RWPE2 (cell line): Measurements from ENCODE around the gene HK1.

Source experiments
- ATAC-seq: fragments of 200-7000 bp; cut with Tn5 transposase; 3 replicates; pipeline ENCODE4 v1.9.1; 2021; ENCODE audit warnings: low read depth
- DNase-seq: peaks from one replicate; pipeline ENCODE4 v3.0.0-alpha.2; 2020; ENCODE audit warnings: low spot score
- H3K27ac ChIP-seq: fragments of 450-650 bp; 2 replicates; pipeline ENCODE4 v1.5.1; 2017; ENCODE audit warnings: mild to moderate bottlenecking; ENCODE audit not compliant: poor library complexity, severe bottlenecking
- H3K27me3 ChIP-seq: fragments of 250-450 bp; sonication (Bioruptor Pico); 2 replicates; pipeline ENCODE4 v1.5.1; 2021; ENCODE audit warnings: mild to moderate bottlenecking, moderate library complexity; ENCODE audit not compliant: insufficient read depth, poor library complexity, severe bottlenecking
- H3K36me3 ChIP-seq: fragments of 250-450 bp; sonication (Bioruptor Pico); 2 replicates; pipeline ENCODE4 v1.5.1; 2020; ENCODE audit warnings: low read depth, mild to moderate bottlenecking, moderate library complexity
- H3K4me1 ChIP-seq: fragments of 250-450 bp; sonication (Bioruptor Pico); 2 replicates; pipeline ENCODE4 v1.5.1; 2021; ENCODE audit warnings: mild to moderate bottlenecking, moderate library complexity; ENCODE audit not compliant: insufficient read depth, poor library complexity, severe bottlenecking
- H3K4me3 ChIP-seq: fragments of 250-450 bp; sonication (Bioruptor Pico); 2 replicates; pipeline ENCODE4 v1.5.1; 2021; ENCODE audit warnings: mild to moderate bottlenecking, moderate library complexity; ENCODE audit not compliant: severe bottlenecking
- H3K9me3 ChIP-seq: fragments of 250-450 bp; sonication (Bioruptor Pico); 2 replicates; pipeline ENCODE4 v1.5.1; 2021; ENCODE audit warnings: mild to moderate bottlenecking, moderate library complexity; ENCODE audit not compliant: severe bottlenecking
- TF ChIP-seq, protein P1 (sequence below): fragments of 450-650 bp; IDR thresholded peaks from one replicate; pipeline ENCODE4 v1.5.1; 2017; ENCODE audit warnings: mild to moderate bottlenecking, moderate library complexity; ENCODE audit not compliant: poor library complexity, severe bottlenecking

The HK1 gene

DNA sequence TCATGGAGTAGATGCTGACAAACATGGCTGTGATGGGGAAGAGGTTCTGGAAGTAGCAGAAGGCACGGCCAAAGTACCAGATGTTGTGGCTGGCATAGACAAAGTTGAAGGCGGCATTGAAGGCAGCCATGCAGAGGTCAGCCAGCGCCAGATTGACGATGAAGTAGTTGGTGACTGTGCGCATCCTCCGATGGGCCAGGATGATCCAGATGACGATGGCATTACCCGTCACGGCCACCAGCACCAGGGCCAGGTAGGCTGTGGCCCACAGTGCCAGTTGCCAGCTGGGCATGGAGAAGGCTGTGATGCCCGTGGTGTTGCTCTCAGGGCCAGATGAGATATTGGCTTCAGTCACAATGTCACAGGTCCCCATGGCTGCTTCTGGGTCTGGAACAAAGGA is 137.7 kb downstream of the HK1 start:
- H3K27me3 ChIP-seq = no peaks in the 10 kb centered on the region
- ATAC-seq = no peak

DNA sequence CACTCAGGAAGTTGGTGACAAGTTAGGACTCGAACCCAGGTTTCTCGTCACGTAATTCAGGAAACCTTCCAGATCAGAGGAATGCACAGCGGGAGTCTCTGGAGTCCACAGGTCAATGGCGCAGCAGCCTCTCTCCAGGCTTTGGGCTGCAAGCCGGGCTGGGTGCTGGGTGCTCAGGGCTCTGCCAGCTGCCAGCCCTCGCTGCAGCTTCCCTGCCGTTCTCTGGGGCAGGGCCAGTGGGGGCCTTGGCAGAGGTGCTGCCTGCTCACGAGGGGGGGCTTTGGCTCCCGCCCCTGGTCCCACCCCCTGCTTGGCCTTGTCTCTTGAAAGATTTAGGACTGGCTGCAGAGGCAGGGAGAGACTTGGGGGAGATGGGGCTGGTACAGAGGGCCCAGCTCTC is 138.4 kb downstream of the HK1 start, which contains the start of gene TACR2:
Gene TACR2, minus strand, starts transcription at position 224 of the 400 bp plus-strand sequence. CDS start 595 bp downstream, outside the sequence.
- ATAC-seq (no peak), DNase-seq (no peak)
- no peaks in the 10 kb centered on the region for H3K36me3 ChIP-seq
- H3K9me3 ChIP-seq = no peaks in the 10 kb centered on the region
- no peak within 1 kb of the TSS for H3K27ac ChIP-seq
- H3K4me3 ChIP-seq = no peak within 1 kb of the TSS
- H3K27me3 ChIP-seq = no peaks in the 10 kb centered on the region
- TF ChIP-seq, protein P1, sequence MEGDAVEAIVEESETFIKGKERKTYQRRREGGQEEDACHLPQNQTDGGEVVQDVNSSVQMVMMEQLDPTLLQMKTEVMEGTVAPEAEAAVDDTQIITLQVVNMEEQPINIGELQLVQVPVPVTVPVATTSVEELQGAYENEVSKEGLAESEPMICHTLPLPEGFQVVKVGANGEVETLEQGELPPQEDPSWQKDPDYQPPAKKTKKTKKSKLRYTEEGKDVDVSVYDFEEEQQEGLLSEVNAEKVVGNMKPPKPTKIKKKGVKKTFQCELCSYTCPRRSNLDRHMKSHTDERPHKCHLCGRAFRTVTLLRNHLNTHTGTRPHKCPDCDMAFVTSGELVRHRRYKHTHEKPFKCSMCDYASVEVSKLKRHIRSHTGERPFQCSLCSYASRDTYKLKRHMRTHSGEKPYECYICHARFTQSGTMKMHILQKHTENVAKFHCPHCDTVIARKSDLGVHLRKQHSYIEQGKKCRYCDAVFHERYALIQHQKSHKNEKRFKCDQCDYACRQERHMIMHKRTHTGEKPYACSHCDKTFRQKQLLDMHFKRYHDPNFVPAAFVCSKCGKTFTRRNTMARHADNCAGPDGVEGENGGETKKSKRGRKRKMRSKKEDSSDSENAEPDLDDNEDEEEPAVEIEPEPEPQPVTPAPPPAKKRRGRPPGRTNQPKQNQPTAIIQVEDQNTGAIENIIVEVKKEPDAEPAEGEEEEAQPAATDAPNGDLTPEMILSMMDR = no peak
- H3K4me1 ChIP-seq = no peaks in the 10 kb centered on the region

More for the DNA sequence above, 137.7 kb downstream of the HK1 start:
- Histone ChIP-seq H3K9me3 (no peaks in the 10 kb centered on the region), H3K27ac (no peak overlapping the region), H3K4me1 (no peaks in the 10 kb centered on the region), H3K36me3 (no peaks in the 10 kb centered on the region), H3K4me3 (no peak overlapping the region)
- DNase-seq = no peak
- TF ChIP-seq, protein P1 = no peak

DNA sequence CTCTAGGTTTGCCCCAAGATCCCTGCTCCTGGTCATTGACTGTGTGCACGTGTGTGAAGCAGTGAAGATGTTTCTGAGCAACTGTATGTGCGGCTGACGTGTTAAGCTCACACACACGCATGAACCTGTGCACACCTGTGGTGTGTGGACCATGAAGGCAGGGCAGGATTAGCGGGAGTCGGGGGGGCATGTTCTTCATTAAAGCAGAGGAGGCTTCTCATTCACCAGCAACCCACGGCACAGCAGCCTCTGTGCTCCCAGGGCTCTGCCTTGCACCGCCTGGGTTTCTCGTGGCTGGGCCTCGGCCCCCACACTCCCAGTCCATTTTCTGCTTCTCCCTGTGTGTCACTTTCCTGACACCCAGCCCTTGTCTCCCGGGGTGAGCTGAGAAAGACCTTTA is 139.2 kb downstream of the HK1 start:
- H3K27ac ChIP-seq = no peak overlapping the region
- H3K9me3 ChIP-seq = no peaks in the 10 kb centered on the region
- no peak for ATAC-seq
- no peaks in the 10 kb centered on the region for H3K4me1 ChIP-seq
- TF ChIP-seq, protein P1 = no peak
- DNase-seq = no peak
- H3K27me3 ChIP-seq = no peaks in the 10 kb centered on the region
- no peak overlapping the region for H3K4me3 ChIP-seq
- H3K36me3 ChIP-seq = no peaks in the 10 kb centered on the region

GRCh38 chr10:69418052-69418752 is 139.9 kb downstream of the HK1 start:
- TF ChIP-seq, protein P1 = no peak
- H3K27ac ChIP-seq = no peak overlapping the region
- DNase-seq (no peak), ATAC-seq (no peak)
- H3K4me3 ChIP-seq = no peak overlapping the region
- no peaks in the 10 kb centered on the region for H3K36me3 ChIP-seq
- H3K9me3 ChIP-seq = no peaks in the 10 kb centered on the region
- no peaks in the 10 kb centered on the region for H3K4me1 ChIP-seq
- H3K27me3 ChIP-seq = no peaks in the 10 kb centered on the region

GRCh38 chr10:69419096-69419743 is 140.9 kb downstream of the HK1 start:
- DNase-seq (no peak), ATAC-seq (no peak)
- Histone ChIP-seq H3K36me3 (no peaks in the 10 kb centered on the region), H3K4me3 (no peak overlapping the region), H3K4me1 (no peaks in the 10 kb centered on the region), H3K9me3 (no peaks in the 10 kb centered on the region), H3K27ac (no peak overlapping the region), H3K27me3 (no peaks in the 10 kb centered on the region)
- TF ChIP-seq, protein P1 = no peak
